ENCODE data around the gene PRMT6. TPM values are rescaled to one million over a fixed set of nuclear protein-coding genes. Genes with fewer than 3 reads are reported as not detected.

The PRMT6 gene
- polyA plus RNA-seq, 3 donors, result 1.8 to 16.2 (median 14.7) TPM

GRCh38 chr1:107061886-107062285, 5.4 kb downstream of the PRMT6 start:
- TF ChIP-seq CTCF (IDR thresholded peaks at IDR 0.05), result no peak
- no peaks in the 10 kb centered on the region for H4K20me1 ChIP-seq (ENCODE audit: insufficient read depth, low read length)
- H3K4me1 Mint-ChIP-seq, result peaks cover 18% of the 10 kb centered on the region
- H3K4me1 ChIP-seq (ENCODE audit: control insufficient read depth in 1 of 2, insufficient read depth in 2 of 2, low read length in 2 of 2), result peaks cover 12 to 15% of the 10 kb centered on the region in 2 donors
- no peaks in the 10 kb centered on the region for H3K27me3 ChIP-seq (ENCODE audit: control insufficient read depth in 2 of 2, insufficient read depth in 2 of 2, low read length in 2 of 2)
- H3K4me3 Mint-ChIP-seq, result no peak overlapping the region
- no peak overlapping the region for H3K9ac ChIP-seq (ENCODE audit: insufficient read depth, low read length, poor library complexity, severe bottlenecking)
- H3K27ac ChIP-seq (ENCODE audit: low read depth in 1 of 2, low read length in 2 of 2), result no peak overlapping the region
- no peak overlapping the region for H3K4me3 ChIP-seq (replicated peaks in 1 of 3; ENCODE audit: low read depth in 2 of 3, low read length in 3 of 3)
- H3K4me2 ChIP-seq (replicated peaks; ENCODE audit: extremely low read depth, low read length, poor library complexity, severe bottlenecking), result no peak overlapping the region
- no peak overlapping the region for H2AFZ ChIP-seq (ENCODE audit: insufficient read depth, low read depth, low read length, poor library complexity, severe bottlenecking)
- no peaks in the 10 kb centered on the region for H3K9me3 ChIP-seq (replicated peaks in 1 of 2; ENCODE audit: control insufficient read depth in 1 of 2, insufficient read depth in 1 of 2, low read length in 2 of 2)
- H3K9me3 Mint-ChIP-seq, result no peaks in the 10 kb centered on the region
- intact Hi-C loops (cut with micrococcal nuclease), result no loop called here
- H3K27me3 Mint-ChIP-seq (ENCODE audit: low read depth in 3 of 3), result peaks cover 0 to 3% (median 0%) of the 10 kb centered on the region in 3 donors
- no peak for DNase-seq
- H3K36me3 Mint-ChIP-seq, result peaks cover 10% of the 10 kb centered on the region in 2 donors
- WGBS (ENCODE audit: insufficient coverage), result 78% methylated on average over 1 of the region's 3 CpGs
- H3K79me2 ChIP-seq (ENCODE audit: insufficient read depth, low read length), result peaks cover 7% of the 10 kb centered on the region
- H3K36me3 ChIP-seq (replicated peaks in 1 of 2; ENCODE audit: control insufficient read depth in 1 of 2, insufficient read depth in 2 of 2, low read length in 2 of 2), result peaks cover 0 to 6% of the 10 kb centered on the region in 2 donors
- H3K27ac Mint-ChIP-seq, result no peak overlapping the region

DNA sequence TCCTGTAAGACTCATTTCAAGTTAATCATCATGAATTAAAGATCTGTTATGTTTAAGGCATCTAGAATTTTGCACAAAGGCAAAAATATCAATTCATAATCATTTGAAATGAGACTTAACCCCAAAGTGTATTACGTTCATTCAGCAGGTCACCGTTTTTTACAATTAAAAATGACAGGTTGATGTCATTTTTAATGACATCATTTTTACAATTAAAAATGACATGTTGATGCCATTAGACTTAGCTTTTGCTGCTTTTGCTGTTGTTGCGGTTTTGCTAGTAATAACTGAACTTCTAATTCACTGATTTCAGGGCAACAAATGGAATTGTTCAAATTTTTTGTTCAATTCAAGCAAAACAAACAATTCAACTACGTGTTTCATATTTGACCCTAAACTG, 17.0 kb downstream of the PRMT6 start:
- DNase-seq, result no peak
- WGBS (ENCODE audit: insufficient coverage), result 86% methylated on average over 1 of the region's 4 CpGs
- Mint-ChIP-seq H3K27ac (no peak overlapping the region), H3K4me1 (no peaks in the 10 kb centered on the region), H3K4me3 (no peak overlapping the region), H3K36me3 (no peaks in the 10 kb centered on the region), H3K9me3 (peaks cover 0 to 4% (median 0%) of the 10 kb centered on the region in 7 donors), H3K27me3 (ENCODE audit: low read depth in 3 of 3) (peaks cover 0 to 3% (median 2%) of the 10 kb centered on the region in 3 donors)
- Histone ChIP-seq H3K4me1 (ENCODE audit: control insufficient read depth in 1 of 2, insufficient read depth in 2 of 2, low read length in 2 of 2) (no peaks in the 10 kb centered on the region), H3K4me2 (replicated peaks; ENCODE audit: extremely low read depth, low read length, poor library complexity, severe bottlenecking) (no peak overlapping the region), H3K27me3 (ENCODE audit: control insufficient read depth in 2 of 2, insufficient read depth in 2 of 2, low read length in 2 of 2) (no peaks in the 10 kb centered on the region), H3K79me2 (ENCODE audit: insufficient read depth, low read length) (no peaks in the 10 kb centered on the region), H3K36me3 (replicated peaks in 1 of 2; ENCODE audit: control insufficient read depth in 1 of 2, insufficient read depth in 2 of 2, low read length in 2 of 2) (no peaks in the 10 kb centered on the region), H3K9ac (ENCODE audit: insufficient read depth, low read length, poor library complexity, severe bottlenecking) (no peak overlapping the region), H3K4me3 (replicated peaks in 1 of 3; ENCODE audit: low read depth in 2 of 3, low read length in 3 of 3) (no peak overlapping the region), H3K27ac (ENCODE audit: low read depth in 1 of 2, low read length in 2 of 2) (no peak overlapping the region), H3K9me3 (replicated peaks in 1 of 2; ENCODE audit: control insufficient read depth in 1 of 2, insufficient read depth in 1 of 2, low read length in 2 of 2) (no peaks in the 10 kb centered on the region), H2AFZ (ENCODE audit: insufficient read depth, low read depth, low read length, poor library complexity, severe bottlenecking) (no peak overlapping the region), H4K20me1 (ENCODE audit: insufficient read depth, low read length) (no peaks in the 10 kb centered on the region)
- intact Hi-C loops (cut with micrococcal nuclease), result no loop called here
- TF ChIP-seq CTCF (IDR thresholded peaks at IDR 0.05), result no peak

All from CD14-positive monocyte (primary cell).